NCI-H1694 (cell line): ENCODE results near the gene TBX18.

Source experiments
- DNase-seq: peaks from one replicate; lab custom pipeline; 2025; lab: John Stamatoyannopoulos, UW

The TBX18 gene

GRCh38 chr6:84764332-84765049 lies at the start of gene TBX18:
TBX18 (minus strand) TSS chr6:84764598; CDS start chr6:84764181, 417 bp downstream.
- DNase-seq, result no peak

- no peak for DNase-seq
Measured at GRCh38 chr6:84811351-84811750, 47.0 kb upstream of the TBX18 start.

- DNase-seq, result no peak
Measured at GRCh38 chr6:84809455-84809854, 45.1 kb upstream of the TBX18 start.

- no peak for DNase-seq
Measured at GRCh38 chr6:84808491-84809061, 44.2 kb upstream of the TBX18 start.

- DNase-seq, result no peak
Measured at GRCh38 chr6:84805145-84805544, 40.7 kb upstream of the TBX18 start.

- no peak for DNase-seq
Measured at GRCh38 chr6:84804720-84805119, 40.3 kb upstream of the TBX18 start.

- DNase-seq, result no peak
Measured at GRCh38 chr6:84801250-84801649, 36.9 kb upstream of the TBX18 start.

GRCh38 chr6:84798257-84798656 lies 33.9 kb upstream of the TBX18 start:
- DNase-seq, result no peak

GRCh38 chr6:84796343-84796742 lies 31.9 kb upstream of the TBX18 start:
- no peak for DNase-seq

- no peak for DNase-seq
Measured at GRCh38 chr6:84791927-84792326, 27.5 kb upstream of the TBX18 start.

- no peak for DNase-seq
Measured at GRCh38 chr6:84791233-84791632, 26.8 kb upstream of the TBX18 start.

GRCh38 chr6:84789170-84789569 lies 24.8 kb upstream of the TBX18 start:
- no peak for DNase-seq

- DNase-seq, result no peak
Measured at GRCh38 chr6:84788689-84789088, 24.3 kb upstream of the TBX18 start.

- no peak for DNase-seq
Measured at GRCh38 chr6:84785671-84786070, 21.3 kb upstream of the TBX18 start.

GRCh38 chr6:84779917-84780316 lies 15.5 kb upstream of the TBX18 start:
- no peak for DNase-seq

GRCh38 chr6:84779380-84779779 lies 15.0 kb upstream of the TBX18 start:
- DNase-seq, result no peak

GRCh38 chr6:84777888-84778287 lies 13.5 kb upstream of the TBX18 start:
- no peak for DNase-seq

- DNase-seq, result no peak
Measured at GRCh38 chr6:84776392-84776791, 12.0 kb upstream of the TBX18 start.

- DNase-seq, result no peak
Measured at GRCh38 chr6:84775751-84776150, 11.4 kb upstream of the TBX18 start.

GRCh38 chr6:84774985-84775284 lies 10.5 kb upstream of the TBX18 start:
- no peak for DNase-seq

GRCh38 chr6:84774157-84774984 lies 10.0 kb upstream of the TBX18 start:
- DNase-seq, result no peak

GRCh38 chr6:84773431-84774156 lies 9.2 kb upstream of the TBX18 start:
- no peak for DNase-seq

GRCh38 chr6:84773133-84773430 lies 8.7 kb upstream of the TBX18 start:
- DNase-seq, result no peak
